Measurements from ENCODE around the gene PLEKHG2. TPM values are rescaled to one million over a fixed set of nuclear protein-coding genes. Genes with fewer than 3 reads are reported as not detected.

Gene PLEKHG2
- total and polyA plus RNA-seq, 9 of the 15 experiments (the other 6 are each of a cell fraction or from before 2014, with no cell fraction given), result 0.98 to 45.7 (median 9.8) TPM

DNA sequence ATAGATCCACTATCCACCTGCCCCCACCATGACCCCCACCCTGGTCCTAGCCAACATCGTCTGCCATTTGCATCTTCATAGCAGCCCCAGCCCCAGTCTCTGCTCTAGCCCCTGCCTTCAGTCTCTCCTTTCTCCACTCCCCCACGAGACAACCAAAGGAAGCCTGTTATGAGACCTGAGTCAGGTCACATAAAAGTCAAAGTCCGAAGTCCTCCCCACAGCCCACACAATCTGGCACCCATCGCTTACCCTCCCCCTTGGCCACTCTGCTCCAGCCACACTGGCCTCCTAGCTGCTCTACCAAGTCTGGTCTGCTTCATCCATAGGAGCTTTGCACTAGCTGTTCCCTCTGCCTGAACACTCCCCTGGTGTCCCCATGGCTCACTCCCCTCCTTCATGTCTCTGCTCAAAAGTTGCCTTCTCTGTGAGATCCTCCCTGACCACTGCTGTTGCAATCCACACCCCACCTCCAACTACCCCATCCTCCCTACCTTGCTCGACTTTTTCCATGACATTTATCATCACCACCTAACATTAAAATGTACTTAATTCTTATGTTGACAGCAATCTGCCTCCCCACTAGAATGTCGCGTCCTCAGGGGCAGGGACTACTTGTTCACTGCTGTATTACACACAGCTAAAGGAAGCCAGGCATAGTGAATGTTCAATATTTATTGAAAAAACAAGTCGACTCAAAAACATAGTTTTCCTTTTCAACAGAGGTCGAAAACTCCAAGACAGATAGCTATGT, 1.2 kb upstream of the PLEKHG2 start (continued):
- TF ChIP-seq, protein P1, sequence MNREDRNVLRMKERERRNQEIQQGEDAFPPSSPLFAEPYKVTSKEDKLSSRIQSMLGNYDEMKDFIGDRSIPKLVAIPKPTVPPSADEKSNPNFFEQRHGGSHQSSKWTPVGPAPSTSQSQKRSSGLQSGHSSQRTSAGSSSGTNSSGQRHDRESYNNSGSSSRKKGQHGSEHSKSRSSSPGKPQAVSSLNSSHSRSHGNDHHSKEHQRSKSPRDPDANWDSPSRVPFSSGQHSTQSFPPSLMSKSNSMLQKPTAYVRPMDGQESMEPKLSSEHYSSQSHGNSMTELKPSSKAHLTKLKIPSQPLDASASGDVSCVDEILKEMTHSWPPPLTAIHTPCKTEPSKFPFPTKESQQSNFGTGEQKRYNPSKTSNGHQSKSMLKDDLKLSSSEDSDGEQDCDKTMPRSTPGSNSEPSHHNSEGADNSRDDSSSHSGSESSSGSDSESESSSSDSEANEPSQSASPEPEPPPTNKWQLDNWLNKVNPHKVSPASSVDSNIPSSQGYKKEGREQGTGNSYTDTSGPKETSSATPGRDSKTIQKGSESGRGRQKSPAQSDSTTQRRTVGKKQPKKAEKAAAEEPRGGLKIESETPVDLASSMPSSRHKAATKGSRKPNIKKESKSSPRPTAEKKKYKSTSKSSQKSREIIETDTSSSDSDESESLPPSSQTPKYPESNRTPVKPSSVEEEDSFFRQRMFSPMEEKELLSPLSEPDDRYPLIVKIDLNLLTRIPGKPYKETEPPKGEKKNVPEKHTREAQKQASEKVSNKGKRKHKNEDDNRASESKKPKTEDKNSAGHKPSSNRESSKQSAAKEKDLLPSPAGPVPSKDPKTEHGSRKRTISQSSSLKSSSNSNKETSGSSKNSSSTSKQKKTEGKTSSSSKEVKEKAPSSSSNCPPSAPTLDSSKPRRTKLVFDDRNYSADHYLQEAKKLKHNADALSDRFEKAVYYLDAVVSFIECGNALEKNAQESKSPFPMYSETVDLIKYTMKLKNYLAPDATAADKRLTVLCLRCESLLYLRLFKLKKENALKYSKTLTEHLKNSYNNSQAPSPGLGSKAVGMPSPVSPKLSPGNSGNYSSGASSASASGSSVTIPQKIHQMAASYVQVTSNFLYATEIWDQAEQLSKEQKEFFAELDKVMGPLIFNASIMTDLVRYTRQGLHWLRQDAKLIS (CRISPR knock-in tag; IDR thresholded peaks at IDR 0.05), result no peak
- TF ChIP-seq TAL1 (IDR thresholded peaks at IDR 0.05) (no peak), ZNF431 (CRISPR knock-in tag; IDR thresholded peaks at IDR 0.05) (no peak), JUND (IDR thresholded peaks at IDR 0.05; ENCODE audit: borderline replicate concordance, low read depth, low read length) (no peak), JUND (tag; IDR thresholded peaks at IDR 0.05; ENCODE audit: borderline replicate concordance, low read depth, low read length) (no peak), KLF1 (tag; IDR thresholded peaks at IDR 0.05) (no peak), PRPF4 (IDR thresholded peaks at IDR 0.05; ENCODE audit: insufficient read depth, low read depth, low read length, poor library complexity, severe bottlenecking) (no peak), SUPT5H (IDR thresholded peaks at IDR 0.05) (0 out of 2 replicates have a peak, but pooled peaks have one; percentile 35), WHSC1 (IDR thresholded peaks at IDR 0.05; ENCODE audit: low read length) (no peak), COPS2 (conservative IDR thresholded peaks at IDR 0.05) (no peak), MEF2D (tag; conservative IDR thresholded peaks at IDR 0.05; ENCODE audit: low read depth) (no peak), ETS2 (tag; IDR thresholded peaks at IDR 0.05; ENCODE audit: borderline replicate concordance, poor library complexity, severe bottlenecking) (no peak), HDGF (IDR thresholded peaks at IDR 0.05) (0 out of 2 replicates have a peak, but pooled peaks have one; percentile 74), ZNF282 (CRISPR knock-in tag; IDR thresholded peaks at IDR 0.05) (no peak), ZNF324 (CRISPR knock-in tag; IDR thresholded peaks at IDR 0.05) (no peak), ZFX (CRISPR knock-in tag; IDR thresholded peaks at IDR 0.05) (no peak), MXI1 (IDR thresholded peaks at IDR 0.05; ENCODE audit: low read depth, low read length) (no peak), TCFL5 (CRISPR knock-in tag; conservative IDR thresholded peaks at IDR 0.05) (no peak), FOXP1 (CRISPR knock-in tag; IDR thresholded peaks at IDR 0.05) (no peak)
- TF ChIP-seq, protein P2, sequence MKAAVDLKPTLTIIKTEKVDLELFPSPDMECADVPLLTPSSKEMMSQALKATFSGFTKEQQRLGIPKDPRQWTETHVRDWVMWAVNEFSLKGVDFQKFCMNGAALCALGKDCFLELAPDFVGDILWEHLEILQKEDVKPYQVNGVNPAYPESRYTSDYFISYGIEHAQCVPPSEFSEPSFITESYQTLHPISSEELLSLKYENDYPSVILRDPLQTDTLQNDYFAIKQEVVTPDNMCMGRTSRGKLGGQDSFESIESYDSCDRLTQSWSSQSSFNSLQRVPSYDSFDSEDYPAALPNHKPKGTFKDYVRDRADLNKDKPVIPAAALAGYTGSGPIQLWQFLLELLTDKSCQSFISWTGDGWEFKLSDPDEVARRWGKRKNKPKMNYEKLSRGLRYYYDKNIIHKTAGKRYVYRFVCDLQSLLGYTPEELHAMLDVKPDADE (conservative IDR thresholded peaks at IDR 0.05; ENCODE audit: control insufficient read depth, low read depth, low read length), result peak; percentile 65; the same call in 1 of the 2 replicates
- TF ChIP-seq, protein P3, sequence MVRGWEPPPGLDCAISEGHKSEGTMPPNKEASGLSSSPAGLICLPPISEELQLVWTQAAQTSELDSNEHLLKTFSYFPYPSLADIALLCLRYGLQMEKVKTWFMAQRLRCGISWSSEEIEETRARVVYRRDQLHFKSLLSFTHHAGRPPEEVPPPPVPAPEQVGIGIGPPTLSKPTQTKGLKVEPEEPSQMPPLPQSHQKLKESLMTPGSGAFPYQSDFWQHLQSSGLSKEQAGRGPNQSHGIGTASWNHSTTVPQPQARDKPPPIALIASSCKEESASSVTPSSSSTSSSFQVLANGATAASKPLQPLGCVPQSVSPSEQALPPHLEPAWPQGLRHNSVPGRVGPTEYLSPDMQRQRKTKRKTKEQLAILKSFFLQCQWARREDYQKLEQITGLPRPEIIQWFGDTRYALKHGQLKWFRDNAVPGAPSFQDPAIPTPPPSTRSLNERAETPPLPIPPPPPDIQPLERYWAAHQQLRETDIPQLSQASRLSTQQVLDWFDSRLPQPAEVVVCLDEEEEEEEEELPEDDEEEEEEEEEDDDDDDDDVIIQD (CRISPR knock-in tag; IDR thresholded peaks at IDR 0.05), result no peak
- TF ChIP-seq, protein P4, sequence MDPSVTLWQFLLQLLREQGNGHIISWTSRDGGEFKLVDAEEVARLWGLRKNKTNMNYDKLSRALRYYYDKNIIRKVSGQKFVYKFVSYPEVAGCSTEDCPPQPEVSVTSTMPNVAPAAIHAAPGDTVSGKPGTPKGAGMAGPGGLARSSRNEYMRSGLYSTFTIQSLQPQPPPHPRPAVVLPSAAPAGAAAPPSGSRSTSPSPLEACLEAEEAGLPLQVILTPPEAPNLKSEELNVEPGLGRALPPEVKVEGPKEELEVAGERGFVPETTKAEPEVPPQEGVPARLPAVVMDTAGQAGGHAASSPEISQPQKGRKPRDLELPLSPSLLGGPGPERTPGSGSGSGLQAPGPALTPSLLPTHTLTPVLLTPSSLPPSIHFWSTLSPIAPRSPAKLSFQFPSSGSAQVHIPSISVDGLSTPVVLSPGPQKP (CRISPR knock-in tag; IDR thresholded peaks at IDR 0.05), result no peak
